RWPE2 (cell line): ENCODE results near the gene TRAF6.

Experiments used
- ATAC-seq: fragments of 200-7000 bp; cut with Tn5 transposase; 3 replicates; pipeline ENCODE4 v1.9.1; 2021; ENCODE audit warnings: low read depth
- DNase-seq: peaks from one replicate; pipeline ENCODE4 v3.0.0-alpha.2; 2020; ENCODE audit warnings: low spot score
- H3K27ac ChIP-seq: fragments of 450-650 bp; 2 replicates; pipeline ENCODE4 v1.5.1; 2017; ENCODE audit warnings: mild to moderate bottlenecking; ENCODE audit not compliant: poor library complexity, severe bottlenecking
- H3K27me3 ChIP-seq: fragments of 250-450 bp; sonication (Bioruptor Pico); 2 replicates; pipeline ENCODE4 v1.5.1; 2021; ENCODE audit warnings: mild to moderate bottlenecking, moderate library complexity; ENCODE audit not compliant: insufficient read depth, poor library complexity, severe bottlenecking
- H3K36me3 ChIP-seq: fragments of 250-450 bp; sonication (Bioruptor Pico); 2 replicates; pipeline ENCODE4 v1.5.1; 2020; ENCODE audit warnings: low read depth, mild to moderate bottlenecking, moderate library complexity
- H3K4me1 ChIP-seq: fragments of 250-450 bp; sonication (Bioruptor Pico); 2 replicates; pipeline ENCODE4 v1.5.1; 2021; ENCODE audit warnings: mild to moderate bottlenecking, moderate library complexity; ENCODE audit not compliant: insufficient read depth, poor library complexity, severe bottlenecking
- H3K4me3 ChIP-seq: fragments of 250-450 bp; sonication (Bioruptor Pico); 2 replicates; pipeline ENCODE4 v1.5.1; 2021; ENCODE audit warnings: mild to moderate bottlenecking, moderate library complexity; ENCODE audit not compliant: severe bottlenecking
- H3K9me3 ChIP-seq: fragments of 250-450 bp; sonication (Bioruptor Pico); 2 replicates; pipeline ENCODE4 v1.5.1; 2021; ENCODE audit warnings: mild to moderate bottlenecking, moderate library complexity; ENCODE audit not compliant: severe bottlenecking
- CTCF ChIP-seq: fragments of 450-650 bp; IDR thresholded peaks from one replicate; pipeline ENCODE4 v1.5.1; 2017; ENCODE audit warnings: mild to moderate bottlenecking, moderate library complexity; ENCODE audit not compliant: poor library complexity, severe bottlenecking

TRAF6 gene

GRCh38 chr11:36460220-36460619, 49.9 kb downstream of the TRAF6 start:
- no peak for TF ChIP-seq CTCF
- Histone ChIP-seq H3K4me3 (no peak overlapping the region), H3K4me1 (peaks cover 4% of the 10 kb centered on the region), H3K36me3 (peaks cover 13% of the 10 kb centered on the region), H3K27ac (no peak overlapping the region), H3K27me3 (no peaks in the 10 kb centered on the region), H3K9me3 (no peaks in the 10 kb centered on the region)
- DNase-seq (no peak), ATAC-seq (no peak)

- Histone ChIP-seq H3K4me1 (peaks cover 6% of the 10 kb centered on the region), H3K27ac (no peak overlapping the region), H3K36me3 (peaks cover 13% of the 10 kb centered on the region), H3K9me3 (no peaks in the 10 kb centered on the region), H3K4me3 (no peak overlapping the region), H3K27me3 (no peaks in the 10 kb centered on the region)
- ATAC-seq: no peak
- no peak for TF ChIP-seq CTCF
- no peak for DNase-seq
These were observed 51.0 kb downstream of the TRAF6 start for GRCh38 chr11:36459046-36459445.

DNA sequence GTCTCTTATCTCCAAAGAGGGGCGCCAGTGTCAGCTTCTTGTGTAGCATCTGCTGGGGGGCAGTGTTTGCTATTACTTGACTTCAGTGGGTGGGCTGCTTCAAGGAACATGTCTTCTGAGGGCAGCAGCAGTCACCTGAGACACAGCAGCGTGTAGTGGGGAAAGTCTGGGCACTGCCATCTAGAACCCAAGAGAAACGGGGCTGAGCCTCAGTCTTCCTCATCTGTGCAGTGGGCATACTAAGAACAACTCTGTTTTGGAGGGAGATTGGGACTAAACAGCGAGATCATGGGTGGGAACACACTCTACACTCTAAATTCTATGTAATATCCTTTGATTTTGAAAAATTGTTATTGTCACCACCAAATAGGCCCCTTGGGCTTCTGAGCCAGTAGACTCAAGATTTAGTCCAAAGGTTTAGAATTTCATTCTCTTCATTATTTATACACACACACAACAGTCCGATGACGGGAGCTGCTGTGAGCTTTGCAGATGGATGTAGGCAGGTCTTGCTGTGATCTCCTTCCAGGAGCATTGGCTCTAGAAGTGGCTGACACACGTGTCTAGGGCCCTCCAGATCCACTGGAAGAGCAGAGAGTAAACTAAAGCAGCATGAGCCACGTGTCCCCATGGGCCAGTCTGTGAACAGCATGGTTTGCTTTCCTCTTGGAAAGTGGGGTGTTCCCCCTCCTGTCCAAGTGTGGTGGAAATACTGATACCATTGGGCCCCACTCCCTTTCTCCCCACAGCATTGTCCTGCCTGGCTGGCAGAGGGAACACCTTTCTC, 51.8 kb downstream of the TRAF6 start:
- DNase-seq (no peak), ATAC-seq (no peak)
- no peaks in the 10 kb centered on the region for H3K27me3 ChIP-seq
- peaks cover 16% of the 10 kb centered on the region for H3K36me3 ChIP-seq
- H3K4me1 ChIP-seq: peaks cover 10% of the 10 kb centered on the region
- H3K27ac ChIP-seq: no peak overlapping the region
- no peaks in the 10 kb centered on the region for H3K9me3 ChIP-seq
- H3K4me3 ChIP-seq: no peak overlapping the region
- no peak for TF ChIP-seq CTCF

- no peaks in the 10 kb centered on the region for H3K9me3 ChIP-seq
- no peak for TF ChIP-seq CTCF
- H3K36me3 ChIP-seq: peaks cover 31% of the 10 kb centered on the region
- H3K27ac ChIP-seq: peak overlapping the region; percentile 58
- no peak for DNase-seq
- H3K4me1 ChIP-seq: peaks cover 12% of the 10 kb centered on the region
- H3K4me3 ChIP-seq: no peak overlapping the region
- no peaks in the 10 kb centered on the region for H3K27me3 ChIP-seq
- no peak for ATAC-seq
These were observed 53.9 kb downstream of the TRAF6 start for GRCh38 chr11:36456156-36456555.

- Histone ChIP-seq H3K27ac (peak overlapping the region; percentile 58), H3K36me3 (peaks cover 35% of the 10 kb centered on the region), H3K4me3 (no peak overlapping the region), H3K27me3 (no peaks in the 10 kb centered on the region), H3K4me1 (peaks cover 12% of the 10 kb centered on the region), H3K9me3 (no peaks in the 10 kb centered on the region)
- peak; percentile 83 for ATAC-seq
- no peak for TF ChIP-seq CTCF
- no peak for DNase-seq
These were observed 54.4 kb downstream of the TRAF6 start for GRCh38 chr11:36455658-36456111.
